Hematopoietic multipotent progenitor cell (in vitro differentiated cells): ENCODE measurements around the gene HOXA11. TPM values are rescaled to one million over a fixed set of nuclear protein-coding genes. Genes with fewer than 3 reads are reported as not detected.

Source experiments
- DNase-seq, 3 donors: peaks; one replicate each; pipeline ENCODE4 v3.0.0-alpha.2; 2011 to 2015; ENCODE audit warnings: low read depth in 2 of 3, low spot score in 2 of 3
- total RNA-seq: library from RNA; depleted of rRNA; stranded (reverse); fragments of >200 nt; gene quantifications from one replicate; pipeline ENCODE4 v1.2.3, GENCODE V29; 2012

Gene HOXA11
- total RNA-seq, 1 donor: not detected

GRCh38 chr7:27207348-27207985, 22.4 kb upstream of the HOXA11 start:
- DNase-seq: no peak

GRCh38 chr7:27205325-27206280, 20.6 kb upstream of the HOXA11 start:
- peak in 1 of 3 donors; percentile 11 for DNase-seq

GRCh38 chr7:27204851-27205322, 19.9 kb upstream of the HOXA11 start:
- peak in 2 of 3 donors; percentile 9 to 16 for DNase-seq

- DNase-seq: peak in 1 of 3 donors; percentile 8
Measured at GRCh38 chr7:27203964-27204594, 19.0 kb upstream of the HOXA11 start.

GRCh38 chr7:27203365-27203953, 18.4 kb upstream of the HOXA11 start:
- no peak for DNase-seq

- peak in 2 of 3 donors; percentile 17 to 24 for DNase-seq
Measured at GRCh38 chr7:27202862-27203134, 17.8 kb upstream of the HOXA11 start.

- DNase-seq: peak in 1 of 3 donors; percentile 15
Measured at GRCh38 chr7:27202018-27202861, 17.2 kb upstream of the HOXA11 start.

- no peak for DNase-seq
Measured at GRCh38 chr7:27201580-27202017, 16.6 kb upstream of the HOXA11 start.

GRCh38 chr7:27200761-27201579, 15.9 kb upstream of the HOXA11 start:
- peak in 2 of 3 donors; percentile 57 to 68 for DNase-seq

GRCh38 chr7:27199849-27200760, 15.1 kb upstream of the HOXA11 start, which contains the start of gene HOXA13:
TSS of gene HOXA13 (minus strand) at chr7:27200091. CDS start at chr7:27200077, 14 bp downstream.
- DNase-seq: peak in 1 of 3 donors; percentile 26

- DNase-seq: peak in 1 of 3 donors; percentile 22
Measured at GRCh38 chr7:27198871-27199801, 14.1 kb upstream of the HOXA11 start.

GRCh38 chr7:27198138-27198841, 13.3 kb upstream of the HOXA11 start:
- DNase-seq: peak in 2 of 3 donors; percentile 27 to 35

GRCh38 chr7:27197137-27198042, 12.4 kb upstream of the HOXA11 start:
- DNase-seq: peak in 2 of 3 donors; percentile 10 to 43

- peak in 2 of 3 donors; percentile 83 to 90 for DNase-seq
Measured at GRCh38 chr7:27196287-27196767, 11.3 kb upstream of the HOXA11 start.
